ENCODE results near the gene PLPPR4. TPM values are rescaled to one million over a fixed set of nuclear protein-coding genes. Genes with fewer than 3 reads are reported as not detected.
A peak's percentile ranks its signal among the peaks of the same experiment; 100 is the strongest.

Gene PLPPR4
- polyA plus RNA-seq (2013) = 0.10 and 0.12 TPM in 2 replicates

- no peaks in the 10 kb centered on the region for H3K27me3 ChIP-seq (ENCODE audit: insufficient read depth, low read length)
- H3K79me2 ChIP-seq (ENCODE audit: control insufficient read depth, insufficient read depth, low read length, poor library complexity) = no peaks in the 10 kb centered on the region
- peak within 1 kb of the TSS; percentile 52 for H2AFZ ChIP-seq (ENCODE audit: insufficient read depth, low read length, poor library complexity)
- H3K18ac ChIP-seq (ENCODE audit: low read length) = no peak within 1 kb of the TSS
- H3K4me1 ChIP-seq (ENCODE audit: control insufficient read depth in 1 of 2, insufficient read depth in 2 of 2, low read length in 2 of 2) = peaks cover 3 to 11% of the 10 kb centered on the region in 2 experiments
- H4K12ac ChIP-seq (ENCODE audit: low read depth, low read length) = no peak within 1 kb of the TSS
- H3K14ac ChIP-seq (ENCODE audit: low read length) = no peak within 1 kb of the TSS
- no peak within 1 kb of the TSS for H3K23ac ChIP-seq (ENCODE audit: low read length)
- H2BK5ac ChIP-seq (ENCODE audit: low read depth, low read length, poor library complexity) = no peak within 1 kb of the TSS
- DNase-seq = peak in 1 of 2 donors; percentile 26
- peak within 1 kb of the TSS; percentile 74 for H3K4me2 ChIP-seq (ENCODE audit: low read length)
- H3K9ac ChIP-seq (ENCODE audit: low read length) = no peak within 1 kb of the TSS
- peak within 1 kb of the TSS; percentile 8 for H3K4me3 ChIP-seq (ENCODE audit: low read depth, low read length)
- no peak within 1 kb of the TSS for H4K8ac ChIP-seq (ENCODE audit: low read depth, low read length)
- WGBS (ENCODE audit: extremely low coverage, insufficient coverage, insufficient read length) = no CpG with 5 or more reads among the region's 51 CpGs
- no peaks in the 10 kb centered on the region for H3K36me3 ChIP-seq (ENCODE audit: control insufficient read depth in 1 of 2, insufficient read depth in 2 of 2, low read length in 2 of 2)
- H3K9me3 ChIP-seq (ENCODE audit: insufficient read depth, low read depth, low read length) = no peaks in the 10 kb centered on the region
- no peaks in the 10 kb centered on the region for H3K79me1 ChIP-seq (ENCODE audit: low read length)
- H2BK12ac ChIP-seq (ENCODE audit: low read length) = no peak within 1 kb of the TSS
- H4K91ac ChIP-seq (ENCODE audit: low read depth, low read length) = no peak within 1 kb of the TSS
- H3K4ac ChIP-seq (ENCODE audit: low read depth, low read length) = no peak within 1 kb of the TSS
- H2BK120ac ChIP-seq (ENCODE audit: insufficient read depth, low read length, poor library complexity) = no peak within 1 kb of the TSS
- no peak within 1 kb of the TSS for H3K27ac ChIP-seq (ENCODE audit: low read depth, low read length)
- H2AK5ac ChIP-seq (ENCODE audit: low read length) = no peak within 1 kb of the TSS
These were observed at the start of gene PLPPR4 for GRCh38 chr1:99264201-99265021. Gene PLPPR4 (plus strand): TSS chr1:99264492. CDS start chr1:99264594, 102 bp downstream.

GRCh38 chr1:99216956-99217355 is 47.3 kb upstream of the PLPPR4 start:
- Histone ChIP-seq H3K4me3 (ENCODE audit: low read depth, low read length) (no peak overlapping the region), H4K8ac (ENCODE audit: low read depth, low read length) (no peak overlapping the region), H3K18ac (ENCODE audit: low read length) (no peak overlapping the region), H2BK12ac (ENCODE audit: low read length) (no peak overlapping the region), H3K27ac (ENCODE audit: low read depth, low read length) (no peak overlapping the region), H3K4me2 (ENCODE audit: low read length) (no peak overlapping the region), H3K79me2 (ENCODE audit: control insufficient read depth, insufficient read depth, low read length, poor library complexity) (no peaks in the 10 kb centered on the region), H3K9me3 (ENCODE audit: insufficient read depth, low read depth, low read length) (no peaks in the 10 kb centered on the region), H3K4me1 (ENCODE audit: control insufficient read depth in 1 of 2, insufficient read depth in 2 of 2, low read length in 2 of 2) (no peaks in the 10 kb centered on the region), H3K9ac (ENCODE audit: low read length) (no peak overlapping the region), H3K79me1 (ENCODE audit: low read length) (no peaks in the 10 kb centered on the region), H2AFZ (ENCODE audit: insufficient read depth, low read length, poor library complexity) (no peak overlapping the region), H3K14ac (ENCODE audit: low read length) (no peak overlapping the region), H4K12ac (ENCODE audit: low read depth, low read length) (no peak overlapping the region), H2BK5ac (ENCODE audit: low read depth, low read length, poor library complexity) (no peak overlapping the region), H2AK5ac (ENCODE audit: low read length) (no peak overlapping the region), H3K36me3 (ENCODE audit: control insufficient read depth in 1 of 2, insufficient read depth in 2 of 2, low read length in 2 of 2) (no peaks in the 10 kb centered on the region), H3K27me3 (ENCODE audit: insufficient read depth, low read length) (no peaks in the 10 kb centered on the region), H4K91ac (ENCODE audit: low read depth, low read length) (no peak overlapping the region), H3K23ac (ENCODE audit: low read length) (no peak overlapping the region), H3K4ac (ENCODE audit: low read depth, low read length) (no peak overlapping the region), H2BK120ac (ENCODE audit: insufficient read depth, low read length, poor library complexity) (no peak overlapping the region)
- WGBS (ENCODE audit: extremely low coverage, insufficient coverage, insufficient read length) = no CpG with 5 or more reads among the region's 5 CpGs
- no peak for DNase-seq

- no peaks in the 10 kb centered on the region for H3K79me1 ChIP-seq (ENCODE audit: low read length)
- no peak overlapping the region for H3K18ac ChIP-seq (ENCODE audit: low read length)
- H3K9me3 ChIP-seq (ENCODE audit: insufficient read depth, low read depth, low read length) = no peaks in the 10 kb centered on the region
- H2AK5ac ChIP-seq (ENCODE audit: low read length) = no peak overlapping the region
- no peak overlapping the region for H4K12ac ChIP-seq (ENCODE audit: low read depth, low read length)
- WGBS (ENCODE audit: extremely low coverage, insufficient coverage, insufficient read length) = no CpG with 5 or more reads among the region's 4 CpGs
- no peak overlapping the region for H3K4ac ChIP-seq (ENCODE audit: low read depth, low read length)
- H2BK12ac ChIP-seq (ENCODE audit: low read length) = no peak overlapping the region
- H3K79me2 ChIP-seq (ENCODE audit: control insufficient read depth, insufficient read depth, low read length, poor library complexity) = no peaks in the 10 kb centered on the region
- no peak overlapping the region for H4K91ac ChIP-seq (ENCODE audit: low read depth, low read length)
- no peak overlapping the region for H3K9ac ChIP-seq (ENCODE audit: low read length)
- H3K36me3 ChIP-seq (ENCODE audit: control insufficient read depth in 1 of 2, insufficient read depth in 2 of 2, low read length in 2 of 2) = no peaks in the 10 kb centered on the region
- no peak overlapping the region for H4K8ac ChIP-seq (ENCODE audit: low read depth, low read length)
- H2AFZ ChIP-seq (ENCODE audit: insufficient read depth, low read length, poor library complexity) = no peak overlapping the region
- H2BK5ac ChIP-seq (ENCODE audit: low read depth, low read length, poor library complexity) = no peak overlapping the region
- H2BK120ac ChIP-seq (ENCODE audit: insufficient read depth, low read length, poor library complexity) = no peak overlapping the region
- no peak overlapping the region for H3K4me3 ChIP-seq (ENCODE audit: low read depth, low read length)
- H3K14ac ChIP-seq (ENCODE audit: low read length) = no peak overlapping the region
- no peaks in the 10 kb centered on the region for H3K4me1 ChIP-seq (ENCODE audit: control insufficient read depth in 1 of 2, insufficient read depth in 2 of 2, low read length in 2 of 2)
- H3K27ac ChIP-seq (ENCODE audit: low read depth, low read length) = no peak overlapping the region
- DNase-seq = no peak
- no peak overlapping the region for H3K4me2 ChIP-seq (ENCODE audit: low read length)
- no peaks in the 10 kb centered on the region for H3K27me3 ChIP-seq (ENCODE audit: insufficient read depth, low read length)
- H3K23ac ChIP-seq (ENCODE audit: low read length) = no peak overlapping the region
These were observed 46.7 kb upstream of the PLPPR4 start for GRCh38 chr1:99217599-99217998.

- no peak overlapping the region for H3K27ac ChIP-seq (ENCODE audit: low read depth, low read length)
- H3K23ac ChIP-seq (ENCODE audit: low read length) = no peak overlapping the region
- H3K9ac ChIP-seq (ENCODE audit: low read length) = no peak overlapping the region
- H3K4ac ChIP-seq (ENCODE audit: low read depth, low read length) = no peak overlapping the region
- no peak overlapping the region for H4K12ac ChIP-seq (ENCODE audit: low read depth, low read length)
- no peak overlapping the region for H4K8ac ChIP-seq (ENCODE audit: low read depth, low read length)
- H2BK5ac ChIP-seq (ENCODE audit: low read depth, low read length, poor library complexity) = no peak overlapping the region
- no peaks in the 10 kb centered on the region for H3K9me3 ChIP-seq (ENCODE audit: insufficient read depth, low read depth, low read length)
- H3K18ac ChIP-seq (ENCODE audit: low read length) = no peak overlapping the region
- H2BK12ac ChIP-seq (ENCODE audit: low read length) = no peak overlapping the region
- H3K4me3 ChIP-seq (ENCODE audit: low read depth, low read length) = no peak overlapping the region
- no peaks in the 10 kb centered on the region for H3K27me3 ChIP-seq (ENCODE audit: insufficient read depth, low read length)
- no peak overlapping the region for H3K14ac ChIP-seq (ENCODE audit: low read length)
- WGBS (ENCODE audit: extremely low coverage, insufficient coverage, insufficient read length) = no CpG with 5 or more reads among the region's 4 CpGs
- H3K4me1 ChIP-seq (ENCODE audit: control insufficient read depth in 1 of 2, insufficient read depth in 2 of 2, low read length in 2 of 2) = no peaks in the 10 kb centered on the region
- H4K91ac ChIP-seq (ENCODE audit: low read depth, low read length) = no peak overlapping the region
- no peaks in the 10 kb centered on the region for H3K79me1 ChIP-seq (ENCODE audit: low read length)
- no peaks in the 10 kb centered on the region for H3K79me2 ChIP-seq (ENCODE audit: control insufficient read depth, insufficient read depth, low read length, poor library complexity)
- H2BK120ac ChIP-seq (ENCODE audit: insufficient read depth, low read length, poor library complexity) = no peak overlapping the region
- no peaks in the 10 kb centered on the region for H3K36me3 ChIP-seq (ENCODE audit: control insufficient read depth in 1 of 2, insufficient read depth in 2 of 2, low read length in 2 of 2)
- H3K4me2 ChIP-seq (ENCODE audit: low read length) = no peak overlapping the region
- no peak overlapping the region for H2AK5ac ChIP-seq (ENCODE audit: low read length)
- H2AFZ ChIP-seq (ENCODE audit: insufficient read depth, low read length, poor library complexity) = no peak overlapping the region
- DNase-seq = no peak
These were observed 45.7 kb upstream of the PLPPR4 start for GRCh38 chr1:99218572-99218971.

Measured in trophoblast cell (in vitro differentiated cells and primary cell).